PC-3 (cell line): Measurements from ENCODE around the gene ARHGAP40. TPM values are rescaled to one million over a fixed set of nuclear protein-coding genes. Genes with fewer than 3 reads are reported as not detected.

Experiments
- ATAC-seq: fragments of 200-7000 bp; cut with Tn5 transposase; 2 replicates; pipeline ENCODE4 v1.9.1; 2020; ENCODE audit warnings: mild to moderate bottlenecking, moderate library complexity
- BruUV-seq: library from RNA; stranded (reverse); fragments of 400-500 nt; replicated peaks from 2 replicates; lab custom pipeline; 2021; lab: Mats Ljungman, UMichigan
- CTCF ChIA-PET: fragments of 300-600 bp; sonication (Branson Sonifier 250); formaldehyde crosslinking; loops from one replicate; lab custom pipeline; 2022; ENCODE audit warnings: antibody characterized with exemption; lab: Charles Lee
- POLR2A ChIA-PET: fragments of 300-600 bp; sonication (Branson Sonifier 250); formaldehyde crosslinking; loops from one replicate; lab custom pipeline; 2022; ENCODE audit warnings: antibody characterized with exemption; ENCODE audit not compliant: unreplicated experiment; lab: Charles Lee
- DNase-seq: peaks from one replicate; pipeline ENCODE4 v3.0.0-alpha.2; 2015
- H2AFZ ChIP-seq: fragments of 300-600 bp; sonication (generic); 2 replicates; pipeline ENCODE4 v1.6.0; 2016; ENCODE audit warnings: antibody characterized with exemption, low read length
- H3F3A ChIP-seq: fragments of 300-600 bp; sonication (generic); one replicate; pipeline ENCODE4 v1.6.0; 2017; ENCODE audit warnings: antibody characterized with exemption, low read length, control low read depth, mild to moderate bottlenecking; ENCODE audit not compliant: unreplicated experiment
- H3K27ac ChIP-seq: fragments of 300-600 bp; sonication (generic); 2 replicates; pipeline ENCODE4 v1.5.1; 2016; ENCODE audit warnings: mild to moderate bottlenecking, low read length
- H3K27me3 ChIP-seq: fragments of 300-600 bp; sonication (generic); 2 replicates; pipeline ENCODE4 v1.6.1; 2016; ENCODE audit warnings: low read length, mixed read lengths
- H3K36me3 ChIP-seq: fragments of 300-600 bp; sonication (generic); 2 replicates; pipeline ENCODE4 v1.6.1; 2016; ENCODE audit warnings: low read depth, mixed run types, low read length, mixed read lengths
- H3K4me1 ChIP-seq: fragments of 300-600 bp; sonication (generic); 2 replicates; pipeline ENCODE4 v1.5.1; 2016; ENCODE audit warnings: low read length; ENCODE audit not compliant: insufficient read depth
- H3K4me2 ChIP-seq: fragments of 300-600 bp; sonication (generic); 2 replicates; pipeline ENCODE4 v1.6.0; 2016; ENCODE audit warnings: low read length
- H3K4me3 ChIP-seq: fragments of 300-600 bp; sonication (generic); 2 replicates; pipeline ENCODE4 v1.5.1; 2016; ENCODE audit warnings: mild to moderate bottlenecking, low read length, mixed read lengths
- H3K79me2 ChIP-seq: fragments of 300-600 bp; sonication (generic); 2 replicates; pipeline ENCODE4 v1.6.1; 2017; ENCODE audit warnings: low read length, mixed read lengths
- H3K9ac ChIP-seq: fragments of 300-600 bp; sonication (generic); 2 replicates; pipeline ENCODE4 v1.6.0; 2016; ENCODE audit warnings: mild to moderate bottlenecking, low read length
- H3K9me2 ChIP-seq: fragments of 300-600 bp; sonication (generic); replicated peaks from 2 replicates; pipeline ENCODE4 v1.6.1; 2016; ENCODE audit warnings: mixed run types, low read length, mixed read lengths
- H3K9me3 ChIP-seq: fragments of 300-600 bp; sonication (generic); 2 replicates; pipeline ENCODE4 v1.6.1; 2016; ENCODE audit warnings: low read length, mixed read lengths
- H4K20me1 ChIP-seq: fragments of 300-600 bp; sonication (generic); 2 replicates; pipeline ENCODE4 v1.6.1; 2016; ENCODE audit warnings: low read length, mixed read lengths
- CTCF ChIP-seq: fragments of 300-600 bp; sonication (generic); conservative IDR thresholded peaks from 2 replicates; pipeline ENCODE4 v1.5.1; 2017; ENCODE audit warnings: antibody characterized with exemption, low read depth, mild to moderate bottlenecking, low read length
- EZH2 ChIP-seq: fragments of 300-600 bp; sonication (generic); IDR thresholded peaks from one replicate; pipeline ENCODE4 v1.6.1; 2017; ENCODE audit warnings: antibody characterized with exemption, mild to moderate bottlenecking, low read length; ENCODE audit not compliant: unreplicated experiment
- EZH2phosphoT487 ChIP-seq: fragments of 300-600 bp; sonication (generic); IDR thresholded peaks from 2 replicates; pipeline ENCODE4 v1.6.1; 2018; ENCODE audit warnings: mild to moderate bottlenecking, antibody characterized with exemption, low read length, borderline replicate concordance
- intact Hi-C: fragments of 100-400 bp; cut with micrococcal nuclease; formaldehyde crosslinking; loops from 2 replicates; pipeline ENCODE4 v1.9.0; 2023
- total RNA-seq: library from RNA; depleted of rRNA; stranded (reverse); fragments of >200 nt; gene quantifications from 2 replicates; pipeline ENCODE4 v1.2.3, GENCODE V29; 2014

Gene ARHGAP40
- total RNA-seq, 1 experiment from 2014 or later = not detected

- H3K79me2 ChIP-seq = no peaks in the 10 kb centered on the region
- no peak for DNase-seq
- no peak overlapping the region for H3K27ac ChIP-seq
- no peaks in the 10 kb centered on the region for H3K4me1 ChIP-seq
- POLR2A ChIA-PET = no interaction called here
- H3K4me3 ChIP-seq = no peak overlapping the region
- no peaks in the 10 kb centered on the region for H3F3A ChIP-seq
- CTCF ChIA-PET = no interaction called here
- TF ChIP-seq CTCF (no peak), EZH2 (no peak), EZH2phosphoT487 (no peak)
- H2AFZ ChIP-seq = no peak overlapping the region
- H3K36me3 ChIP-seq = peaks cover 25% of the 10 kb centered on the region
- no peaks in the 10 kb centered on the region for H3K27me3 ChIP-seq
- intact Hi-C loops = no loop called here
- no peak for ATAC-seq
- no peaks in the 10 kb centered on the region for H3K9me2 ChIP-seq
- no TSS peak for BruUV-seq
- H4K20me1 ChIP-seq = no peaks in the 10 kb centered on the region
- no peak overlapping the region for H3K4me2 ChIP-seq
- no peak overlapping the region for H3K9ac ChIP-seq
- no peaks in the 10 kb centered on the region for H3K9me3 ChIP-seq
These were observed 35.5 kb upstream of the ARHGAP40 start for GRCh38 chr20:38566036-38566598.

GRCh38 chr20:38569747-38570525, 31.7 kb upstream of the ARHGAP40 start:
- no peaks in the 10 kb centered on the region for H3K9me2 ChIP-seq
- CTCF ChIA-PET = no interaction called here
- no peak overlapping the region for H3K27ac ChIP-seq
- no peaks in the 10 kb centered on the region for H3K79me2 ChIP-seq
- H3K9me3 ChIP-seq = no peaks in the 10 kb centered on the region
- no peaks in the 10 kb centered on the region for H3F3A ChIP-seq
- no peaks in the 10 kb centered on the region for H3K4me1 ChIP-seq
- H3K9ac ChIP-seq = no peak overlapping the region
- no peak for DNase-seq
- H3K4me2 ChIP-seq = no peak overlapping the region
- TF ChIP-seq EZH2phosphoT487 = no peak
- no peak for TF ChIP-seq EZH2
- no peak for TF ChIP-seq CTCF
- BruUV-seq = no TSS peak
- H3K4me3 ChIP-seq = no peak overlapping the region
- H4K20me1 ChIP-seq = no peaks in the 10 kb centered on the region
- H3K27me3 ChIP-seq = no peaks in the 10 kb centered on the region
- no peak overlapping the region for H2AFZ ChIP-seq
- intact Hi-C loops = no loop called here
- POLR2A ChIA-PET = no interaction called here
- ATAC-seq = no peak
- peaks cover 37% of the 10 kb centered on the region for H3K36me3 ChIP-seq

- no peaks in the 10 kb centered on the region for H3K79me2 ChIP-seq
- H3K27me3 ChIP-seq = no peaks in the 10 kb centered on the region
- H3K4me2 ChIP-seq = no peak overlapping the region
- no peaks in the 10 kb centered on the region for H3K9me2 ChIP-seq
- TF ChIP-seq EZH2 (no peak), CTCF (no peak), EZH2phosphoT487 (no peak)
- no peak for DNase-seq
- H3F3A ChIP-seq = no peaks in the 10 kb centered on the region
- H3K36me3 ChIP-seq = peaks cover 35% of the 10 kb centered on the region
- no peak overlapping the region for H3K27ac ChIP-seq
- ChIA-PET POLR2A (no interaction called here), CTCF (interaction anchor here (0.6 kb wide), 1 partner anchor 55 kb away, joined by 5 read pairs; no protein-coding TSS in a partner anchor)
- no peak for ATAC-seq
- H4K20me1 ChIP-seq = no peaks in the 10 kb centered on the region
- no peaks in the 10 kb centered on the region for H3K4me1 ChIP-seq
- intact Hi-C loops = no loop called here
- no peak overlapping the region for H3K4me3 ChIP-seq
- no peaks in the 10 kb centered on the region for H3K9me3 ChIP-seq
- no peak overlapping the region for H3K9ac ChIP-seq
- BruUV-seq = no TSS peak
- no peak overlapping the region for H2AFZ ChIP-seq
These were observed 28.2 kb upstream of the ARHGAP40 start for GRCh38 chr20:38573413-38573812.
